ENCODE measurements around the gene CMTR1.

- TF ChIP-seq CTCF (conservative IDR thresholded peaks at IDR 0.05): no peak
- TF ChIP-seq ZFX (IDR thresholded peaks at IDR 0.05): no peak
Measured at GRCh38 chr6:37442416-37443215, 9.6 kb downstream of the CMTR1 start.
